ELF-1 (cell line): ENCODE data around the gene LSAMP.
A peak's percentile ranks its signal among the peaks of the same experiment; 100 is the strongest.
"Not testable (repeated sequence)": the region's sequence is repeated elsewhere in the genome, so short reads cannot be mapped to it uniquely, and the experiment has no call there.

Experiments
- DNase-seq: peaks from one replicate; pipeline ENCODE4 v3.0.0-alpha.2; 2016; ENCODE audit warnings: low read depth, low spot score

The LSAMP gene

GRCh38 chr3:115844729-115845128 is 600.6 kb downstream of the LSAMP start:
- not testable (repeated sequence) for DNase-seq

DNA sequence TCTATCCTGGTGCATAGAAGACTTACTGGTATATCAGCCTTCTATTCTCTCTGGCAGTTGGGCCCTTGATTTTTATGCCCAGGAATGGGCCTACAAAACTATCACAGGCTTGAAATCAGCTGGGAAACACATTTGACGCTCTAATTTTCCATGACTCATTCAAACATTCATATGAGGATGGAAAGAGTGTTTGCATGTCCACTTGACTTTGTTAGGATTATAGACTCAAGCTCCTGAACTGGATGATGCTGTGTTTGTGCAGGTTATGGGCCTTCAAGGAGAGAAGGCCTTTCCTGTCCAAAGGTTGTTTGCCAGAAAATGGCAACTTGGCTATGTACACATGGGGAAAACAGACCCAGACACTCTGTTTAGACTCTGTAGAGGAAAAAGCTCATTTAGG is 602.1 kb downstream of the LSAMP start:
- no peak for DNase-seq

- no peak for DNase-seq
These were observed 606.0 kb downstream of the LSAMP start for GRCh38 chr3:115839246-115839645.

GRCh38 chr3:115838786-115839185 is 606.5 kb downstream of the LSAMP start:
- DNase-seq = no peak

- DNase-seq = no peak
These were observed 608.3 kb downstream of the LSAMP start for GRCh38 chr3:115836944-115837343.

- DNase-seq = no peak
These were observed 609.3 kb downstream of the LSAMP start for GRCh38 chr3:115835946-115836345.

DNA sequence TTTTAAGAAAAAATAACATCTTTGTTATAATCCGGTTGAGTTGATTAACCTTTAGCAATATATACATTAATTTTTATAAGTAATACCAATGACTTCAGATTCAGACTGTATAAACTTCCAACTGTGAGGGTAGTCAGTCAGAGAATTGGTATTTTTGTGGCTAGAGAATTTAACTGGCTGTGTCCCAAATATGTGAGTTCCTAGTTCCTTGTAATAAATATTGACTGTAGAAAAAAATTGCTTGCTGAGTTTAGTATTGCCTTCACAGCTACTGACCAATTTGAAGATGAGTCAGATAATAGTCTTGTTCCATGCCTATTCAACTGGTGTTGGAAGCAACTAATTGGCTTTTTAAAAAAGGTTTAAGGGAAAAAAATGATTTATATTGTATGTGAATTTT is 611.2 kb downstream of the LSAMP start:
- no peak for DNase-seq

DNA sequence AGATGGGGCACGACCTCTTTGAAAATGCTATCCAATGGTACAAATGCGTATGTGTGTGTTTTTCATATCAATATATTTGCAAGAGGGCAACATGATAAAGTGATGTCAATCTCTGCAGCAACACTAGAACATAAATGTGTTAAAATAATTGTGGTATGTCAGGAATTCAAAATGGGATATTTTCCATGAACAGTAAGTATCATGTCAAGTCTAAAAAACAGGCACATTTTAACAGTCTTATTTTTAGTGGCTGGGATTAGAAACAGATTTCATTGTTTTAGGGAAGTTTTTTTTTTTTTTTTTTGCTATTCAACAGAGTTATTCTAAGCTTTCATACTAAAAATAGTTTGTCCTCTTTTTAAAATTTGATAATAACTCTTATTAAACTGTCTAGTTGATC is 612.2 kb downstream of the LSAMP start:
- no peak for DNase-seq

GRCh38 chr3:115832265-115832664 is 613.0 kb downstream of the LSAMP start:
- no peak for DNase-seq

DNA sequence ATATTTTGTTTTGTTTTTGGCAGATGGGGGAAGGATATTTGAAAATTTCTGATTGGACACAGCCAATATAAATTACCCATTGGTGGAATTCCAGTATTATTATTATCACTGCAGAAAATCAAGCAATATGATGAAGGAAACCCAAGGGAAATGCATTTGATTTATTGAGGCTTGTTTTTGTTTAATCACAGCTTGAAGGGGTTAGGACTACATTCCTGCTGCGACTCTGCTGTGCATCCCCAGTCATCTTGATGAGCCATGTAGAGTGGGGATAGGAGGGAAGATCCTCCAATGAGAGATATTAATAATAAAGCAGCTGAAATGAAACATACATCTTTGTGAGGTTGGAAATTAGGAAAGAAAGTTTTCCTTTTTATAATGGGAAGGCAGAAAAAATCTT is 613.4 kb downstream of the LSAMP start:
- DNase-seq = no peak

- DNase-seq = no peak
These were observed 614.4 kb downstream of the LSAMP start for GRCh38 chr3:115830764-115831395.

DNA sequence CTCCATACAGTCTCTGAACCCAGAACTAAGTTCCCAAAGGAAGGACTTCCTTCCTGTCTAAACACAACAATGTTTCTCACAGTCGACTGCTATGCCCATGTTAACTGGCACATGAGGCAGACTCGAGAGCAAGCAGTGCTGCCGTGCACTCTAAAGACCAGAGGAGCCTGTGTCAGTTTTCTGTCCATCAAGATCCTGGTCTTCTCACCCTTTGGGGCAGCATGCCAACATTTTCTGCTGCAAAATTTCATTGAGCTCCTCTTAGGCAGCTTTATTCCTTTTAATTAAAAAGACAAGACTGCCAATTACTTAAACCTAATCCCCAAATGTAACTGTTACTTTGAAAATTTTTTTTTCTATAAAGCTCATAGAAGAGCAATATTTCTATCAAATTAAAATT is 616.9 kb downstream of the LSAMP start:
- no peak for DNase-seq

GRCh38 chr3:115827495-115827894 is 617.8 kb downstream of the LSAMP start:
- no peak for DNase-seq

GRCh38 chr3:115825046-115825445 is 620.2 kb downstream of the LSAMP start:
- no peak for DNase-seq

GRCh38 chr3:115823083-115823482 is 622.2 kb downstream of the LSAMP start:
- no peak for DNase-seq

DNA sequence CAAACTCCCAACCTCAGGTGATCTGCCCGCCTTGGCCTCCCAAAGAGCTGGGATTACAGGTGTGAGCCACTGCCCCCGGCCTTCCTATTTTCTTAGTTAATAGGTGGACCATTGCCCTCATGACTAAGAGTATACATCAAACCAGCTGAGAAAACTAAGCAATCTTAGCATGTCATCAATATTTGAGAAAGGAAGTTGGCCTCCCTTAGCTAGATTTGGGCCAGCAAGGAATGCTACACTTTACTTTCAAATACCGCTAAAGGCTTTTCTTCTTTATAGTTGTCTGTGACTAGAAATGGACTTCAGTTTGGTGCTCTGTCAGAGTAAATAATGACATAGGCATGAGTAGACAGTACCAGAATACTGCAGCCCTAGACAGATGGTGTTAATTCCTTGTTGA is 622.7 kb downstream of the LSAMP start:
- DNase-seq = no peak

GRCh38 chr3:115819785-115820384 is 625.4 kb downstream of the LSAMP start:
- DNase-seq = peak; percentile 46

DNA sequence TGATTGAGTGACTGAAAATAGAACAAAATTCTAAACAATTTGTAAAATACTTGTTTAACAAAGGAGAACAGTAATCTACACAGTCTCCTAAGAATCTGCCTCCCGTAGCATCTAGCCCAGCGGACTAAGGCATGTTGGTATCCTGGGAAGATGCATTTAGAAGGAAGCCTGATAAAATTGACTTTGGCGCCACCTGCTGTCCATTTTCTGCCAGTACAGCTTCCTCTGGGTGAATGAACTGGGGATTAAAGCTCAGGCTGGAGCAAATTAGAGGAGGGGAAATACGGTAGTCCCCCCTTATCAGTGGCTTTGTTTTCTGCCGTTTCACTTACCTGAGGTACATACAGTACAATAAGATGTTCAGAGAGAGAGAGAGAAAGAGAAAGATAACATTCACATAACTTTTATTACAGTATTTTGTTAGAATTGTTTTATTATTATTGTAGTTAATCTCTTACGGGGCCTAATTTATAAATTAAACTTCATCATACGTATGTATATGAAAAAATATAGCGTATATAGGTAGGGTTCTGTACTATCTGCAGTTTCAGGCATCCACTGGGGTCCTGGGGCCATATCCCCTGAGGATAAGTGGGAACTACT is 630.4 kb downstream of the LSAMP start:
- peak; percentile 84 for DNase-seq

GRCh38 chr3:115814006-115814405 is 631.3 kb downstream of the LSAMP start:
- no peak for DNase-seq

DNA sequence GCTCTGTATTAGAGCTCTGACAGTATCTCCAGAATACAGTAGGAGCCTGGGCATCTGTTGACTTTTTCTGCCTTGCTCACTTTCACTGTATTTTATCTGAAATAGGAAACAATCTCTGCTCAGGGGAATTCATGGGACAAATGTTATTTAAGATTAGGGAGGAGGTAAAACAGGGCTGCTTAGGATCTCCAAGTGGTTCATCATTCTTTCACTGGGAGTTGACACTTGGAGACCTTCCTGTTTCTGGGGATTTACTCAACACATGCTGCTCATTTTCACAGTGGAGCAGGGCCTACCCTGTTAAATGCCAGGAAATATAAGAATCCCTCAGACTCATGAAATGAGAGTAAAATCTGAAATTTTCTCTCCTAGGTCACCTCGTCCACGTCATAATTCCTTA is 636.5 kb downstream of the LSAMP start:
- no peak for DNase-seq

GRCh38 chr3:115808244-115808643 is 637.0 kb downstream of the LSAMP start:
- no peak for DNase-seq

- no peak for DNase-seq
These were observed 638.8 kb downstream of the LSAMP start for GRCh38 chr3:115806501-115806900.

DNA sequence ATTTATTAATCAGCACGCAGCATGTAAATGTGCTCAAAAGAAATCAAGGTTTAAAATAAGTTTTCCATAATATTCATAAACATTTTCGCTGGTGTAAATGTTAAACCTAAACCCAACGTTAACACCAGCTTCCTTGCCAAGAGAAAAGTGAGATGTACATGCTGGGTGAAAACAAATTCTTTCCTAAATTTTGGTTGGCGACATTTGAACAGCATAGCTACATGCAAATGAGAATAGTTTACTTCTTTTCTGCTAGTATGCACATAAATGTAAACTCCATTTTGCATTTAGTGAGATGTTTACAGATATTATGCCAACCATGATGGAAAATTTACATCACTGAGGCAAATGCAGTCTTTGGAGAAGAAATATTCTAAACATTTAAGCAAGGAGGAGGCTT is 639.8 kb downstream of the LSAMP start:
- no peak for DNase-seq
